Activated naive CD4-positive, alpha-beta T cell treated with anti-CD3 and anti-CD28 coated beads, Interleukin-2, amount 50 U/mL, for 24 hours (primary cell): ENCODE data around the gene GJD2.
A peak's percentile ranks its signal among the peaks of the same experiment; 100 is the strongest.

Experiments
- H3K27ac Mint-ChIP-seq: one replicate; pipeline ENCODE4 v1.8.0; 2021; ENCODE audit warnings: mild to moderate bottlenecking, mixed read lengths
- H3K27me3 Mint-ChIP-seq: one replicate; pipeline ENCODE4 v1.8.0; 2021; ENCODE audit warnings: mixed read lengths
- H3K36me3 Mint-ChIP-seq: one replicate; pipeline ENCODE4 v1.8.0; 2021; ENCODE audit warnings: mixed read lengths
- H3K4me1 Mint-ChIP-seq: one replicate; pipeline ENCODE4 v1.8.0; 2021; ENCODE audit warnings: mixed read lengths
- H3K4me3 Mint-ChIP-seq: one replicate; pipeline ENCODE4 v1.8.0; 2021; ENCODE audit warnings: mild to moderate bottlenecking, mixed read lengths
- H3K9me3 Mint-ChIP-seq: one replicate; pipeline ENCODE4 v1.8.0; 2021; ENCODE audit warnings: mixed read lengths

GJD2 gene

DNA sequence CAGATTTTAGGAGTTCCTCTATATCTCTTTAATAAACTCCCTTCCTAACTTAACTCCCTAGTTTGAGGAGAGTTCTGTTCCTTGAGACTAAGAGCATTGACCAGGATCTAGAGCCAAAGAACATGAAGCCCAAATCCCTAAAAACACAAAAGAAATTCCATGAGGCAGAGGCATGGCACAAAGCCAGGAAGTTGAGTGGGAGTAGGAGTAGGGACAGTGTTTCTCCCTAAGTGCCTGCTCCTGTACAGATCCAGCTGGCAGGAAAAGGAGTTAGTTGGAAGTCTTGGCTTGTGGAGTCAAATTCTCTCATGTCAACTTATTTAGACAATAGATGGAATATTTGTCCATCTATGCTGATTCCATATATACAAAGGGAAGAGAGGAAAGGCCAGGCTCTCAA is 29.2 kb upstream of the GJD2 start:
- H3K9me3 Mint-ChIP-seq, result peaks cover 27% of the 10 kb centered on the region
- no peak overlapping the region for H3K4me3 Mint-ChIP-seq
- H3K36me3 Mint-ChIP-seq, result no peaks in the 10 kb centered on the region
- peaks cover 35% of the 10 kb centered on the region for H3K27me3 Mint-ChIP-seq
- no peaks in the 10 kb centered on the region for H3K4me1 Mint-ChIP-seq
- no peak overlapping the region for H3K27ac Mint-ChIP-seq

DNA sequence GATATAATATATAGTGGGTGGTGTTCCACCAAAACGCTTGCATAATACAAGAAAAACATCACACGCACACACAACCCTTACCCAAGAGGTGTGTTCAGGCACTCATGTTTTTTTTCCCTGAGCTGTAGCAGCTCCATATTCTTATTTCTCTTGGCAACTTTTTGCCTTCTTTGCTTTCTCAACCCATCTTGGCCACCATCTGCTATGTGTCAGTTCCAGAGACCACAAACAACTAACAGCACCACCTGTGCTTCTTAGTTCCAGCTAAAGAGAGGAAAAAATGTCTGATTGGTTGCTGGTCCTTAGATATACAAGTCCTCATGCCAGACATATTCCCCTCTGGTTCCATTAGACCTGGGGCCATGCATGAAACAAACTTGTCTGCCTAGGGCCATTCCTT is 28.6 kb upstream of the GJD2 start:
- no peaks in the 10 kb centered on the region for H3K4me1 Mint-ChIP-seq
- H3K36me3 Mint-ChIP-seq, result no peaks in the 10 kb centered on the region
- H3K27ac Mint-ChIP-seq, result no peak overlapping the region
- peaks cover 27% of the 10 kb centered on the region for H3K9me3 Mint-ChIP-seq
- peaks cover 35% of the 10 kb centered on the region for H3K27me3 Mint-ChIP-seq
- no peak overlapping the region for H3K4me3 Mint-ChIP-seq

DNA sequence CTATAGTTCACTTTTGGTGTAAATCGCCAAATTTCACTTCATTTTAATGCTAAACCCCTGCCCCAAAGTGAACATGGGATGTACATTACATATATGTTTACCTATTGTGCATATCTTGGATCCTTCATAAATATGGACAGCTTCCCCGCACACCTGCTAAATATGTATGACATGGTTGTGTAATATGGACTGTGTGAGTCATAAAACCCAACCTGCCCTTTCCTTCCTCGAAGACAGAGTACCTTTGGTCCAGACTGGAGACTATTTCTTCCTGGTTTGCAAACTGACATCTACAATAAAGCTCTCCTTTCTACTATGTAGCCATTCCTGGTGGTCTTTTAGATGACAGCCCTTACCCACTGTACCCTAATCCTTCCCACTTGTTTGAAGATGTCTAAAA is 28.1 kb upstream of the GJD2 start:
- Mint-ChIP-seq H3K36me3 (no peaks in the 10 kb centered on the region), H3K9me3 (peaks cover 27% of the 10 kb centered on the region), H3K27ac (no peak overlapping the region), H3K4me1 (no peaks in the 10 kb centered on the region), H3K4me3 (no peak overlapping the region), H3K27me3 (peaks cover 35% of the 10 kb centered on the region)

DNA sequence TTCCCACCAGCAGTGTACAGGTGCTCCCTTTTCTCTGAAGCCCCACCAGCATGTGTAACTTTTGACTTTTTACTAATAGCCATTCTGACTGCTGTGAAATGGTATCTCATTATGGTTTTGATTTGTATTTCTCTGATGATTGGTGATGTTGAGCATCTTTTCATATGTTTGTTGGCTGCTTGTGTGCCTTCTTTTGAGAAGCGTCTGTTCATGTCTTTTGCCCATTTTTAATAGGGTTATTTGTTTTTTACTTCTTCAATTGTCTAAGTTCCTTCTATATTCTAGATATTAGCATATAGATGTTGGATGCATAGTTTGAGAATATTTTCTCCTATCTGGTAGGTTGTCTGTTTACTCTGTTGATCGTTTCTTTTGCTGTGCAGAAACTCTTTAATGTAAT is 25.9 kb upstream of the GJD2 start:
- no peak overlapping the region for H3K4me3 Mint-ChIP-seq
- H3K9me3 Mint-ChIP-seq, result peaks cover 27% of the 10 kb centered on the region
- no peaks in the 10 kb centered on the region for H3K4me1 Mint-ChIP-seq
- H3K27me3 Mint-ChIP-seq, result peaks cover 30% of the 10 kb centered on the region
- H3K27ac Mint-ChIP-seq, result no peak overlapping the region
- H3K36me3 Mint-ChIP-seq, result no peaks in the 10 kb centered on the region

DNA sequence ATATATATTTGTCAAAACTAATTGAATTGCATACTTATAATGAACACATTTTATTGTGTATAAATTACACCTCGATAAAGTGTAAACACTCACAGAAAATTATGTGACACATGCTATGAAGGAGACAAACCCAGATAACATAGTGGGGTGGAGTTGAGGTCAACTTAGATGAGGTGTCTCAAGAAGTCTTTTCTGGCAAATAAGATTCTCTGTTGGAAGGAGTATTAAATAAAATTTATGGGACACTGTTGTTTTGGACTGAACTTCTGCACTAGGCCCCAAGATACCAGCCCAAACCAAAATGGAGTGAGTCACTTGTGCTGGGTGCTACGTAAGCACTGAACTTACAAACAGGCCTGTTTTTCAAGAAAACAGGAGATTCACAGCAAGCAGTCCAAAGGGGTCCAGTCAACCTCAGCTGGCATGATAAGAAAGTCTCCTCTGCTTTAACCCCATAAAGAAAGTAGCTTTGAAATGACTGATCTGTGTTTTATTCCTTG is 21.9 kb upstream of the GJD2 start:
- Mint-ChIP-seq H3K4me3 (no peak overlapping the region), H3K27me3 (peaks cover 5% of the 10 kb centered on the region), H3K4me1 (no peaks in the 10 kb centered on the region), H3K27ac (no peak overlapping the region), H3K36me3 (no peaks in the 10 kb centered on the region), H3K9me3 (peaks cover 14% of the 10 kb centered on the region)

DNA sequence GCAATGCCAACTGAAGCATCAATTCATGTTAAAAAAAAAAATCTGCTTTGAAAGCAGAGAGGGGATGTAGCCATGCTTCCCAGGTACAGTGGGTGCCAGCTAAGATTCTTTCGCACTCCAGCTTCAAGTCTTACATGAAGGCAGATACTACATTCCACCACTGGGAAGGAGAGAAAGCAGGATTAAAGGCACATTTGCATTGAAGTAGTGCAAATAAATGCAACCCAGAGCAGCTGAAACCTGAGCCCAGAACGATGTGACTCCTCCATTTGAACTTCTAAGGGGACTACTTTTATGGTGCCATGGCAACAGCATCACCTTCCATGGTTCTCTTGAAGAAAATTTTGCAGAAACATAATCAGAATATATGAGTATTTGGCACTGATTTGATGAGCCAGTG is 19.1 kb upstream of the GJD2 start:
- Mint-ChIP-seq H3K27me3 (peaks cover 7% of the 10 kb centered on the region), H3K9me3 (no peaks in the 10 kb centered on the region), H3K36me3 (no peaks in the 10 kb centered on the region), H3K27ac (no peak overlapping the region), H3K4me3 (no peak overlapping the region), H3K4me1 (no peaks in the 10 kb centered on the region)

DNA sequence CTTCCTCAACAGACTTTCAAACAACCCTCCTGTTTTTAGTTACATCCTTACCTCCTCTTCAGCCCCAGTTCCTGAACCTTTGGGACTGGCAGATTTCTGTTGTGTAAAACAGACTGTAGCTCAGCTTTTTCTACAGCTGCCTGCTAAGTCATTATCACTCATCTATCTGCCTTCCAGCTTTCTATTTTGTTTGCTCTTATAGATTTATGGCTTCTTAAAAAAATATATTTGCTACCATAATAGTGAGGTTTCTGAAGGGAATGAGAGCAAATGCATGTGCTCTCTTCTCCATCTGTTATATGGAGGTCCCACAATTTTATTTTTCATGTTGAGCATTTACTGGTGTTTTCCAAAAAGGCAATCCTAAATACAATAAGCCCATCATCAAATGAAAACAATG is 18.2 kb upstream of the GJD2 start:
- Mint-ChIP-seq H3K27me3 (peaks cover 7% of the 10 kb centered on the region), H3K9me3 (no peaks in the 10 kb centered on the region), H3K27ac (no peak overlapping the region), H3K4me1 (no peaks in the 10 kb centered on the region), H3K4me3 (no peak overlapping the region), H3K36me3 (no peaks in the 10 kb centered on the region)

DNA sequence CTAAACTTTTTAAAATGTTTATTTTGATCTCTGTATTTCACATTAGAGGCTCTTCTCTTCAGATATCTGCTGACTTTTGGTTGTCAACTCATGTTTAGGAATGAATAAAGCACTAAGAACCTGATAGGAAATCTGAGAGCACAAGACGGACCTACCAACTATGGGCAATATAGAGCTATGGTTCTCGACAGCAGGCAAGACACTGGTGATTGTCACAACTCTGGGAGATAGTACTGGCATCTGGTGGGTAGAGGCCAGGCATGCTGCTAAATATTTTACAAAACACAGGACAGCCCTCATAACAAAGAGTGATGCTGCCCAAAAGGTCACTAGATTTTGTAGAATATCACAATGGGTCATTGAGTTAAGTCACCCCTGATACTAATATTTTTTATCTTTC is 17.5 kb upstream of the GJD2 start:
- Mint-ChIP-seq H3K4me3 (no peak overlapping the region), H3K4me1 (no peaks in the 10 kb centered on the region), H3K27ac (no peak overlapping the region), H3K36me3 (no peaks in the 10 kb centered on the region), H3K9me3 (no peaks in the 10 kb centered on the region), H3K27me3 (peaks cover 7% of the 10 kb centered on the region)

DNA sequence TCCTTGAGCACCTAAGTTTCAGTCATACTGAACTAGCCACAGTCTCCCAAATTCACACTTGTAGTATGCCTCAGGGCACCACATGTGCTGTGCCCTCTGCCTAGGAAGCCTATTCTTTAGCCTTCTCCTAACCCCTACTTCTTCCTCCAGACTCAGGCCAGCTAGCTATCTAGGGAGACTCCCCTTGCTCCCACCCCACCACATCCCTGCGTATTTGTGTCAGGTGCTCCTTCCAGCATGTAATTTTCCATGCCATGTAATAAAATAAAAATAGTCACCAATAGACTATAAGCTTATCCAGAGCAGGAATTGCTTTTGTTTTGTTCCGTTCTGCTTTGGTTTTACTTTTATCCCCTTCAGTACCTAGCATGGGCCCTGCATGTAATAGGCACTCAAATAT is 14.9 kb upstream of the GJD2 start:
- peaks cover 6% of the 10 kb centered on the region for H3K27me3 Mint-ChIP-seq
- no peak overlapping the region for H3K4me3 Mint-ChIP-seq
- no peaks in the 10 kb centered on the region for H3K9me3 Mint-ChIP-seq

DNA sequence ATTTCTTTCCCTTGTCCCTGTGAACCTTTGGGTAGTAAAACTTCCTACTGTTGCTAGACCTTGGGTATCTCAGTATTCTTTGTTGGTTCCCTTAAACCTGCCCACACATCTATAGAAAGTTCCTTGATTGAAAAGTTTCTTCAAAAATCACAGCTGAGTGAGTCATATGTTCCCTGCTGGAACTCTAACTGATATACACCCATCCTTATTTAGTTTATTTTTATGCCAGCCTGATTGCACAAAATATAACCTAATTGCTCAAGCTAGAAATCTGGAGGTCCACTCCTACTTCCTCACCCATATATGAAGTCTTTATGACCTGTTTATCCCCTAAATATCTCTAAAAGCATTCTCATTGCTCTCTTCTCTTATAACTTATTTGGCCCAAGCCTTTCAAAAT is 13.7 kb upstream of the GJD2 start:
- Mint-ChIP-seq H3K36me3 (no peaks in the 10 kb centered on the region), H3K4me1 (no peaks in the 10 kb centered on the region), H3K4me3 (no peak overlapping the region), H3K27ac (no peak overlapping the region), H3K27me3 (peaks cover 10% of the 10 kb centered on the region), H3K9me3 (no peaks in the 10 kb centered on the region)

More for the DNA sequence above, 14.9 kb upstream of the GJD2 start:
- Mint-ChIP-seq H3K27ac (no peak overlapping the region), H3K4me1 (no peaks in the 10 kb centered on the region), H3K36me3 (no peaks in the 10 kb centered on the region)

DNA sequence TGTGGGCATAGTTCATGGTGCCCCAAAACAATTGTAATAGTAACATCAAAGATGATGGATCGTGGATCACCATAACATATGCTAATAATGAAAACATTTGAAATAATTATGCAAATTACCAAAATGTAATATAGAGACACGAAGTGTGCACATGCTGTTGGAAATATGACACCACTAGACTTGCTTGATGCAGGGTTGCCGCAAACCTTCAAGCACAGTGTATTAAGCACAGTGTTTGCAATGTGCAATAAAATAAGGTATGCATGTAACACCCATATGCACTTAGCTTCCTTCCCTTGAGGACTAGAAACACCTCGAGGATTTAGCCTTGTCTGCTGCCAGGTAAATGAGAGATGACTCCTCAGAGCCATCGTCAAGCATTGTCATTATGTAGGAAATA is 10.9 kb upstream of the GJD2 start:
- H3K4me3 Mint-ChIP-seq, result no peak overlapping the region
- H3K27ac Mint-ChIP-seq, result no peak overlapping the region
- no peaks in the 10 kb centered on the region for H3K36me3 Mint-ChIP-seq
- H3K9me3 Mint-ChIP-seq, result no peaks in the 10 kb centered on the region
- H3K4me1 Mint-ChIP-seq, result no peaks in the 10 kb centered on the region
- peaks cover 16% of the 10 kb centered on the region for H3K27me3 Mint-ChIP-seq

DNA sequence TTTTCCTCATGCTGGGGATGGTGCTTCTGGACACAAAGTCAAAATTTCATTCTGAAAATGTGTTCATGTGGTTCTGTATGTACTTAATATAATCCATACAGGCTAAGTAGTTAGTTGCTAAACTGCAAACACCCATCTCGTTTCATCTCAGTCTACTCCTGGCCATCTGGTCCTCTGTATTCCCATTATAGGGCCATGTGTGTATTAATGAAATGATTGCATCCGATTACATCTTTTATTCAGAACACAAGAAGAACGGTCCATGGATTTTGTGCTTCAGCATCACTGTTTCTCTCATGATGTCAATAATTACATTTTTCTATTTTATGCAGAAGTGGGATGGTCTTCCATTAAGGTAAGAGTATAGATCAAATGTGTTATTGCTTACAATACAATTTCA is 6.1 kb upstream of the GJD2 start:
- no peaks in the 10 kb centered on the region for H3K36me3 Mint-ChIP-seq
- H3K9me3 Mint-ChIP-seq, result no peaks in the 10 kb centered on the region
- no peaks in the 10 kb centered on the region for H3K4me1 Mint-ChIP-seq
- H3K4me3 Mint-ChIP-seq, result no peak overlapping the region
- no peak overlapping the region for H3K27ac Mint-ChIP-seq
- peaks cover 44% of the 10 kb centered on the region for H3K27me3 Mint-ChIP-seq

DNA sequence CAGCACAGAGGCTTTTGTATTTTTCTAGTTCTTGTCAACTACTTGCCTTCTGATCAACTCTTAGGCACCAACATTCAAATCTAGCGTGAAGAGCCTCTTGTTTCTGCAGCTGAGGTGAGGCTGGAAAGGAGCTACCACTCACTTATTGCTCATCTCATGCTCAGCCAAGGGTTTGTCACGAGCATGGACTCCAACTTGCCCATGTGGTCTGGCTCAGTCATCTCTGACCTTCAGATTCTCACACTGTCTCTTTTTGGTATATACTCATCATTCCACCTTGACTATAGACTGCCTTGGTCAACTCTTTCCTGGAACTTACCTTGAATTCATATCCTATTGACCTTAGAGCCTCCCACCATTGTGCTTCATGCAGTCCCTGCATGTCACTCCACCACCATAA is 5.2 kb upstream of the GJD2 start:
- no peaks in the 10 kb centered on the region for H3K36me3 Mint-ChIP-seq
- no peak overlapping the region for H3K27ac Mint-ChIP-seq
- no peaks in the 10 kb centered on the region for H3K9me3 Mint-ChIP-seq
- peaks cover 49% of the 10 kb centered on the region for H3K27me3 Mint-ChIP-seq
- no peaks in the 10 kb centered on the region for H3K4me1 Mint-ChIP-seq
- no peak overlapping the region for H3K4me3 Mint-ChIP-seq

DNA sequence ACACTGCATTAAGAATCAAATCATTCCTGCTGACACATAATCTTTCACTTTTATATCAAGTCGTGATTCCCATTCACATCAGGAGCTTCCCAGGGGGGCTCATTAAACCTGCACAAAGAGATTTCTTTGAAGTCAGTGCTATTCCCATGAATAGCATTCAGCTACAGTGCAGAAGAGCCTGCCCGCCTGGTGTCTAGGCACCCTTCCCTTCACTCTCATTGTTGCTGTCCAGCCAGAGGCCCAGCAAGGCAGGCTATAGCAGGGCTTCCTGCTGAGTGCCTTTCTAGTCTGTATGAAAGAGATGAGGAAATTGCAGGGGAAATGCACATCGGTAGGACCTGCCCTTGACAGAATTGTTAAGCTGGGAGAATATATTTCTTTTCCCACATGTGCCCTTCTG is 4.5 kb upstream of the GJD2 start:
- H3K36me3 Mint-ChIP-seq, result no peaks in the 10 kb centered on the region
- no peaks in the 10 kb centered on the region for H3K4me1 Mint-ChIP-seq
- no peak overlapping the region for H3K4me3 Mint-ChIP-seq
- peaks cover 49% of the 10 kb centered on the region for H3K27me3 Mint-ChIP-seq
- H3K27ac Mint-ChIP-seq, result no peak overlapping the region
- no peaks in the 10 kb centered on the region for H3K9me3 Mint-ChIP-seq

DNA sequence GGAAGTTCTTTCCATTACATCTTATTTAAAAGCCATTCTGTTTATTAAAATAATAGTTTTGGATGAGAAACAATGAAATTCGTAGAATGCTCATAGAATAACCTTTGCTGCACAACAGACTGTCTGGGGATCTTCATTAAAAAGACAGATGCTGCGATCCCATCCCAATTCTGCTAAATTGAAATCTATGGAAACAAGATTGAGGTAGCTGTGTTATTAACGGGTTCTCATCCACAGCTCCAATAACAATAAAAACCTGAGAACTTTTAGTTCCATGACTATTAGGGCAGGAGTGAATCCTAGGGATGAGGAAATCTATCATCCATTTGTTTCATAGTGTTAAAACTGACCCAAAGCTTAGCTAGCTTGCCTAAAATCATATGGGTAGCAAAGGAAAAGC is 2.5 kb upstream of the GJD2 start:
- peaks cover 51% of the 10 kb centered on the region for H3K27me3 Mint-ChIP-seq
- H3K9me3 Mint-ChIP-seq, result no peaks in the 10 kb centered on the region
- H3K4me1 Mint-ChIP-seq, result peaks cover 4% of the 10 kb centered on the region
- no peak overlapping the region for H3K27ac Mint-ChIP-seq
- H3K4me3 Mint-ChIP-seq, result no peak overlapping the region
- no peaks in the 10 kb centered on the region for H3K36me3 Mint-ChIP-seq

DNA sequence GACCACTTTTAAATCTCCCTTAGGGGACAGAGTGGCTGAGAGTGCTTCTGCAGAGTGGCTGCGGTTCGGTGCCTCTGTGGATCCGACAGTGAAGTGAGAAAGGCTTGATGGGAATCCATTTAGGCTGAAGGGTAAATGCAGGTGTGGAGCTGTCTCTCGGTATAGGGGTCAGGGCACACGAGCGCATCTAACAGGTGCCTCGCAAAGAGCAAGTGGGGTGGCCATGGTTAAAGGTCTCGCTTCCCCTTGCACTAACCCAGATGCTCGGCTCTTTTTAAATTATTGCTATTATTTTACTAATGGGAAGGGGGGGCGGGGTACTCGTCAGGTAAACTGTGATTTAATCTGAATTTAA is 598 bp upstream of the GJD2 start:
- no peaks in the 10 kb centered on the region for H3K36me3 Mint-ChIP-seq
- H3K27me3 Mint-ChIP-seq, result peaks cover 51% of the 10 kb centered on the region
- no peak overlapping the region for H3K27ac Mint-ChIP-seq
- H3K4me1 Mint-ChIP-seq, result peaks cover 4% of the 10 kb centered on the region
- no peaks in the 10 kb centered on the region for H3K9me3 Mint-ChIP-seq
- no peak overlapping the region for H3K4me3 Mint-ChIP-seq

DNA sequence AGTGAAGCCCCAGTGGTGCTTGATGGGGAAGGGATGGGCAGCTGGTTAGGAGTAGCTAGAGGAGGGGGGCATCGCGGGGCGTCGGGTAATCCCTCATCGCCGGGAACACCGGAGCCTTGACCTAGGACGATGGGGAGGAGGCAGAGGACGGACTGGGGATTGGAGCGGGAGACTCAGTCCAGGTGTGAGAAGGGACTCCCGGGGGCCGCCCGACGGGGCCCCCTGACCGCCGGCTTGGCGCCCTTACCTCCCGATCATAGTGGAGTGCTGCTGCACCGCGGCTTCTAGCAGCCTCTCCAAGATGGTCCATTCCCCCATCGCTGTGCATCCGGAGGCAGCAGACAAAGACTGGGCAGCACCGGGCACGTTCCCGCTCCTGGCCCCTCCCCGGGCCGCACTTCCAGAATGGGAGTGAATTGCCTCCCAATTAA is 612 bp downstream of the GJD2 start:
- H3K4me3 Mint-ChIP-seq, result peak overlapping the region; percentile 36
- H3K27ac Mint-ChIP-seq, result no peak overlapping the region
- H3K4me1 Mint-ChIP-seq, result peaks cover 4% of the 10 kb centered on the region
- no peaks in the 10 kb centered on the region for H3K36me3 Mint-ChIP-seq
- H3K9me3 Mint-ChIP-seq, result no peaks in the 10 kb centered on the region
- peaks cover 49% of the 10 kb centered on the region for H3K27me3 Mint-ChIP-seq
